Fibroblast of villous mesenchyme (primary cell): ENCODE results near the gene FRMD8. TPM values are rescaled to one million over a fixed set of nuclear protein-coding genes. Genes with fewer than 3 reads are reported as not detected.

Source experiments
- DNase-seq: peaks from one replicate; pipeline ENCODE4 v3.0.0-alpha.2; 2010; ENCODE audit warnings: low read depth
- H3K4me3 ChIP-seq: 2 replicates; pipeline ENCODE4 v1.5.1; 2011; ENCODE audit warnings: low read depth, mild to moderate bottlenecking, low read length
- CTCF ChIP-seq: IDR thresholded peaks from 2 replicates; pipeline ENCODE4 v1.5.1; 2012; ENCODE audit warnings: low read depth, mild to moderate bottlenecking, low read length; ENCODE audit not compliant: insufficient read depth
- total RNA-seq: library from RNA; depleted of rRNA; stranded (reverse); fragments of >200 nt; gene quantifications from 2 replicates; pipeline ENCODE4 v1.2.3, GENCODE V29; 2012

FRMD8 gene, protein sequence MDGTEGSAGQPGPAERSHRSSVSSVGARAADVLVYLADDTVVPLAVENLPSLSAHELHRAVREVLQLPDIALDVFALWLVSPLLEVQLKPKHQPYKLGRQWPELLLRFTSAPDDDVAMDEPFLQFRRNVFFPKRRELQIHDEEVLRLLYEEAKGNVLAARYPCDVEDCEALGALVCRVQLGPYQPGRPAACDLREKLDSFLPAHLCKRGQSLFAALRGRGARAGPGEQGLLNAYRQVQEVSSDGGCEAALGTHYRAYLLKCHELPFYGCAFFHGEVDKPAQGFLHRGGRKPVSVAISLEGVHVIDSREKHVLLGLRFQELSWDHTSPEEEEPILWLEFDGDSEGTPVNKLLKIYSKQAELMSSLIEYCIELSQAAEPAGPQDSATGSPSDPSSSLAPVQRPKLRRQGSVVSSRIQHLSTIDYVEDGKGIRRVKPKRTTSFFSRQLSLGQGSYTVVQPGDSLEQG
- 44.5 and 60.6 TPM in 2 replicates for total RNA-seq

DNA sequence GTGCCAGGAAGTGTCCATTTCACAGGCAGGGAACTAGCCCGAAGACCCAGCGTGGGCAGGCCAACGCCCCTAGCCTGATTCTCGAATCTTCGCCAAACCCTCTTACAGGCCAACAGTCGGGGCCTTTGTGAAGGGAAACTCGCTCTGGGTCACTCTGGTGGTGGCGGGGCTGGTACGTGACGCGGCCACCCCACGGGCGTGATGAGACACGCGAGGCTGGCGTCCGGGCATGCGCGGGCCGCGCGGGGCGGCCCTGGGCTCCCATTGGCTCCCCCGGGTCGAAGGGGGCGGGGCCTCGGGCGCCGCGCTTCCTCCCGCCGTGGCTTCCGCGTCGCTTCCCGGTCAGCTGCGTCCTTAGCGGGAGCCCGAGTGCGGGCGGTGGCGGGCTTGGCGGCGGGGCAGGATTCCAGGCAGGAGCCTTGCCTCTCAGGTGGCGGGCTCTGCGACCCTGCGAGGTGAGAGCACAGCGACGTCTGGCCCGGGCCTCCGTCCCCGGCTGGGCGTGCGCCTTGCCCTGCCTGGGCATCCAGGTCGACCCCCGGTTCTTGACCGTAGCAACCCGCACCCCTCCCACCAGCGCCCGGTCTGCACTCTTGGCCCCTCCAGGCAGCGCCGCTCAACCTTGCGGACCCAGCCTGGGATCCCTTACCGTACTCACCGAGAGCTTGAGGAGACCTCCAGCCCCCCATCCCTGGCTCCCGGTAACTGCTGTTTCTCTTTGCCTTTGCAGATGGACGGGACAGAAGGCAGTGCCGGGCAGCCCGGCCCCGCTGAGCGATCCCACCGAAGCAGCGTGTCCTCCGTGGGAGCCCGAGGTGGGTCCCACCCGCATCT lies at the start of gene FRMD8:
Gene FRMD8, plus strand, starts transcription at position 331 of the 834 bp plus-strand sequence. Its CDS starts 400 bp downstream, at position 731.
- H3K4me3 ChIP-seq = peak within 1 kb of the TSS; percentile 93
- no peak for TF ChIP-seq CTCF
- peak; percentile 84 for DNase-seq

- H3K4me3 ChIP-seq = no peak overlapping the region
- DNase-seq = no peak
- no peak for TF ChIP-seq CTCF
These were observed 47.8 kb upstream of the FRMD8 start for GRCh38 chr11:65338676-65339075.

GRCh38 chr11:65340226-65340625 lies 46.2 kb upstream of the FRMD8 start:
- DNase-seq = no peak
- no peak overlapping the region for H3K4me3 ChIP-seq
- TF ChIP-seq CTCF = no peak

GRCh38 chr11:65341856-65342255 lies 44.6 kb upstream of the FRMD8 start:
- no peak for DNase-seq
- H3K4me3 ChIP-seq = no peak overlapping the region
- no peak for TF ChIP-seq CTCF

- no peak for DNase-seq
- TF ChIP-seq CTCF = no peak
- H3K4me3 ChIP-seq = no peak overlapping the region
These were observed 34.9 kb upstream of the FRMD8 start for GRCh38 chr11:65351511-65351910.

- TF ChIP-seq CTCF = peak; percentile 39
- H3K4me3 ChIP-seq = no peak overlapping the region
- peak; percentile 27 for DNase-seq
These were observed 33.7 kb upstream of the FRMD8 start for GRCh38 chr11:65352783-65353182.
